Motor neuron (in vitro differentiated cells): ENCODE data around the gene CRYBG2. TPM values are rescaled to one million over a fixed set of nuclear protein-coding genes. Genes with fewer than 3 reads are reported as not detected.
A peak's percentile ranks its signal among the peaks of the same experiment; 100 is the strongest.

Source experiments
- ATAC-seq, 8 experiments: fragments of 200-7000 bp; cut with Tn5 transposase; replicated peaks in 6 of 8; 2 replicates each; pipeline ENCODE4 v1.8.0; 2021; ENCODE audit warnings: mild to moderate bottlenecking in 8 of 8, moderate library complexity in 8 of 8
- H3K27ac ChIP-seq, 2 donors: fragments of 250-450 bp; sonication (Bioruptor Pico); 2 replicates each; pipeline ENCODE4 v1.9.0; 2021; ENCODE audit warnings: antibody characterized with exemption in 2 of 2, mild to moderate bottlenecking in 2 of 2, moderate library complexity in 1 of 2
- H3K4me1 ChIP-seq, 2 donors: fragments of 250-450 bp; sonication (Bioruptor Pico); replicated peaks in 1 of 2; 2 replicates each; pipeline ENCODE4 v1.6.1; 2021; ENCODE audit warnings: antibody characterized with exemption in 2 of 2, mild to moderate bottlenecking in 2 of 2, moderate library complexity in 1 of 2
- H3K4me3 ChIP-seq, 5 donors: fragments of 250-450 bp; sonication (Bioruptor Pico); 2 replicates each; pipeline ENCODE4 v1.9.0; 2021; ENCODE audit warnings: antibody characterized with exemption in 5 of 5, mild to moderate bottlenecking in 5 of 5, moderate library complexity in 4 of 5
- WGBS, 10 experiments: fragments of 450-650 bp; shearing (Covaris generic); methylation state at CpG; one replicate each; pipeline ENCODE4 v1.0.0; 2022; 5-methylcytosine and 5-hydroxymethylcytosine counted together
- in situ Hi-C, 9 experiments: fragments of 400-800 bp; cut with MboI; loops; one replicate each; pipeline ENCODE4 v1.15.0; 2021; ENCODE audit warnings: low sequenced_read_pairs in 9 of 9, low pct_unique_long_range_greater_than_20kb in 2 of 9; ENCODE audit not compliant: unreplicated experiment in 9 of 9
- total RNA-seq, 8 experiments: library from RNA; unstranded; fragments of 300-600 nt; gene quantifications; 2 replicates each; pipeline versions ENCODE4 v1.2.3 to v1.2.4, GENCODE V29; 2022

CRYBG2 gene
- total RNA-seq, 8 experiments from 2014 or later: 0.25 to 3.5 (median 2.1) TPM

DNA sequence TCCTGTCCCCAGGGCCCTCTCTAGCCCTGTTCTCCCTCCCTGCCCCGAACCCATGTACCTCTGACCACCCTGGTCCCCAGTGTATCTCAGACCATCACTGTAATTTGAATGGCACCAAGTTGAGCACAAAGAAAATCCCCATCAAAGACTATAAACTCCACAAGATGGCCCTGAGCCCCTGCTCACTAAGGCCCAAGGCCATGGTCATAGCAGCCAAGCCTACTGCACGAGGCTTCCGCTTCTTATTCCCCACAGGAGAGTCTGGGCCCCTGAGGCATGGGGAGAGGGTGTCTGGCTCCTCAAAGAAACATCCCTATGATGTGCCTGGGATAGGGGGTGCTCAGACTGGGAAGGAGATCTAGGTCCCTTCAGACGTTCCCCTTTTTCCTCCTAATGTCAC, 14.1 kb upstream of the CRYBG2 start:
- no peak overlapping the region for H3K27ac ChIP-seq
- 33 to 72% (median 53%) methylated on average over 1 to 4 of the region's 4 CpGs; no CpG with 5 or more reads in 4 of the 10 experiments for WGBS, 10 experiments
- in situ Hi-C loops: no loop called here
- no peak for ATAC-seq
- no peak overlapping the region for H3K4me3 ChIP-seq
- no peaks in the 10 kb centered on the region for H3K4me1 ChIP-seq

DNA sequence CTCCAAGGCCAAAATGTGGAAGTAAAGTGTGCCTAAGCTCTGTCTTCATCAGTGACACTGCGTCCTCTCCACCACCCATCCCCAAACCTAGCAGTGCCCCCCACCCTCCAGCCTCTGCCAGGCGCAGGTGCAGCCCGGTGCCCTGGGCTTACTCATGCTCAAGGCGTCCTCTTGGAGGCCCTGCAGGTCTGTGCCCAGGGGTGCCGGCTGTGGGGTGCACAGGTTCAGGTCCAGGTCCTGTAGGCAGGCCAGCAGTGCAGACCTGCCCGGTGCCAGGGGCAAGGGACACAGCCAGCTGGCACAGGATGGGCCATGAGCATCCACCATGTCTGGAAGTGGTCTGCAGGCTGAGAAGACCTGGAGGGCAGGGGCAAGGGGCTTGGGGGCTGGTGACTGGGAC, 13.5 kb upstream of the CRYBG2 start:
- peak in 2 of 8 experiments; percentile 14 to 18 for ATAC-seq
- in situ Hi-C loops: no loop called here
- no peak overlapping the region for H3K4me3 ChIP-seq
- 80 to 100% (median 93%) methylated on average over 1 to 3 of the region's 6 CpGs; no CpG with 5 or more reads in 7 of the 10 experiments for WGBS, 10 experiments
- no peak overlapping the region for H3K27ac ChIP-seq
- no peaks in the 10 kb centered on the region for H3K4me1 ChIP-seq

DNA sequence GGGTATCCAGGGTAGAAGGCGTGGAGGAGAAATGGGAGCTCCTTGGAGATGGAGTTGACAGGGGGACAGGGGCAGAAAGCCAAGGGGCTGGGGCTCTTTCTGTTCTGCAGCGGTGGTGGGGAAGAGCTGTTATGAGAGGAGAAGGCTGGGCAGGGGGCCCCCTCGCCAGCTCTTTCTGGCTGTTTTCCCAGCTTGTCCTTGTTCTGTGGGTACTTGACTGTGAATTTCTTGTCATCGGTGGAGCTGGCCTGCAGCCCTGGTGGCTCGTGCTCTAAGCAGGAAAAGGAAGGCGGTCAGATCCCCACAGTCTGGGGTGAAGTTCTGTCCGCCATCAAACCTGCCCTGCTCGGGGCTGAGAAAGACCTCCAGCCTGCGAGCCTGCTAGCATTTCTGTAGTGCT, 11.0 kb upstream of the CRYBG2 start:
- WGBS, 10 experiments: 60 to 87% (median 80%) methylated on average over 1 to 8 of the region's 9 CpGs; no CpG with 5 or more reads in 5 of the 10 experiments
- peak in 1 of 8 experiments; percentile 17 for ATAC-seq
- in situ Hi-C loops: no loop called here
- peaks cover 2 to 5% of the 10 kb centered on the region in 2 donors for H3K4me1 ChIP-seq
- no peak overlapping the region for H3K4me3 ChIP-seq
- no peak overlapping the region for H3K27ac ChIP-seq

DNA sequence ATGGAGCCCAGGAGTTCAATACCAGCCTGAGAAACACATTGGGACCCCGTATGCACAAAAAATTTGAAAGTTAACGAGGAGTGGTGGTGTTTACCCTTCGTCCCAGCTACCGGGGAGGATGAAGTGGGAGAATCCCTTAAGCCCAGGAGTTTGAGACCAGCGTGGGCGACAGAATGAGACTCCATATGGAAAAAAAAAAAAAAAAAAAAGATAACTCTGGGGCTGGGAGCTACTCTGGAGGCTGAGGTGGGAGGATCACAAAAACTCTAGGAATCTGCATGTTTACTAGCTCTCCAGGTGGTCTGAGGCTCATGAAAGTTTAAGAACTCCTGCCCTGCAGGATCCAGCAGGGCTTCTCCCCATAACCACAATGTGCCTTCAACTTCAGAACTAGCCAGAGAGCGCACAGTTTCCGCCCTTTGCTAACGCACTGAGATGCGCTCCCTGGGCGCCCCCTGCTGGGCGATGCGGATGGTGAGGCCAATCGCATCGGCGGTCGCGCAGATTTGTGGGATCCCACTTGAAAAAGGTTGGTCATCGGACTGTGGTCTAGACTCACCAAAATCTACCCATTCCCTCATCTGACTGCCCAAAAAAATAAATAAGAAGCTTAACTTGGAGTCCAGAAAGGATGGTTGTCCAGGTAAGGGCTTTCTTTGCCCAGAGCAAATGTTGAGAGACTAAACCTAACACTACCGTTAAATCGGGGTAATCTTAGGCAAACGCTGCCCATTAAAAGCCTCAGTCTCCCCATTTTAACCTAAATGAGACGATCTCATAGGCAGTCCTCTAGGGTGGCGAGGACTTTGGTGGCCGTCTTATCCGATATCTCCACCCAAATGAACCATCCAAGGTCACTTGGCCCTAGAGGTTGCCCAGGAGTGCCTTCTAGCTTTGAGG, 9.9 kb upstream of the CRYBG2 start:
- H3K4me1 ChIP-seq: peaks cover 4 to 7% of the 10 kb centered on the region in 2 donors
- no peak overlapping the region for H3K4me3 ChIP-seq
- ATAC-seq: peak; percentile 45 to 90 (median 70)
- no peak overlapping the region for H3K27ac ChIP-seq
- 17 to 100% (median 68%) methylated on average over 2 to 23 of the region's 26 CpGs; no CpG with 5 or more reads in 1 of the 10 experiments for WGBS, 10 experiments
- in situ Hi-C loops: no loop called here

DNA sequence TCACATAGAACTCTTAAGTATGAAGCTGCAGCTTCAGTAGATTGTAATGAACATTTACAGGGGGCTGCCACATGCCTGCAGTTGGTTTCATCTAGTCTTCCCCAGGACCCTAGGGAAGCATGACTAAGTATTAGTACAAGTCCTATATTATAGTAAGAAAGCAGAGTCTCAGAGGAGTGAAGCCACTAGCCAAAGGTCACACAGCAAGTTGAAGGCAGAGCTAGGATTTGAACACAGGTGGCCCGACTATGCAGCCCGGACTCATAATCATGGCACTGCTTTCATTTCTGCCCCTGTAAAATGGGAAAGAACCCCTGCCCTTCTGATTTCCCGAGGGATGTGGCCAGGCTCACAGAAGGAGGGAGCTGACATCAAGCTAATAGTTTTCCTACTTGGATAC, 8.4 kb upstream of the CRYBG2 start:
- Histone ChIP-seq H3K27ac (no peak overlapping the region), H3K4me3 (no peak overlapping the region), H3K4me1 (peaks cover 4 to 7% of the 10 kb centered on the region in 2 donors)
- ATAC-seq: no peak
- in situ Hi-C loops: no loop called here
- 43 to 100% (median 88%) methylated on average over 1 to 3 of the region's 3 CpGs; no CpG with 5 or more reads in 4 of the 10 experiments for WGBS, 10 experiments

DNA sequence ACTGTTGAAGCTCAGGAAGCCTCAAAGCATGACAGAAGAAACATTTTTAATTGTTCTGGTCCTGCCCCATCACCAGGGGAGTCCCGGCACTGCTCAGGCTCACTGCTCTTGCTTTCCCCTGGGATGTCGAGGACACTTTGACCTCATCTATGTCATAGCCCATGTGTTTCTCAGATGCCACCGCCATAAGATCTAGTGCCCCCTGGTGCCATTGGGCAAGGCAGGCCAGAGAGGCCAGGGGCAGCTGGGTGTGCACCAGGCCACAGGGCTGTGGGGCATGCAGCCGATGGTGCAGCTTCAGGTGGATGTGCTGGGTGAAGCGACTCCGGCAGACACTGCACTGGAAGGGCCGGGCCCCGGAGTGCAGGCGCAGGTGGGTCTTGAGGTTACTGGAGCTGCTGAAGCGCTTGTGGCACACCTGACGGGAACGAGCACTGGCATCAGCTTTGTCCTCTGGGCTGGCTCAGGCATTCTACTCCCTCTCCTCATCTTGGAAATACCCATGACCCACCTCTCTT, 7.7 kb upstream of the CRYBG2 start:
- Histone ChIP-seq H3K27ac (no peak overlapping the region), H3K4me3 (no peak overlapping the region), H3K4me1 (peaks cover 4 to 7% of the 10 kb centered on the region in 2 donors)
- in situ Hi-C loops: no loop called here
- 60 to 100% (median 92%) methylated on average over 1 to 7 of the region's 12 CpGs; no CpG with 5 or more reads in 2 of the 10 experiments for WGBS, 10 experiments
- no peak for ATAC-seq

DNA sequence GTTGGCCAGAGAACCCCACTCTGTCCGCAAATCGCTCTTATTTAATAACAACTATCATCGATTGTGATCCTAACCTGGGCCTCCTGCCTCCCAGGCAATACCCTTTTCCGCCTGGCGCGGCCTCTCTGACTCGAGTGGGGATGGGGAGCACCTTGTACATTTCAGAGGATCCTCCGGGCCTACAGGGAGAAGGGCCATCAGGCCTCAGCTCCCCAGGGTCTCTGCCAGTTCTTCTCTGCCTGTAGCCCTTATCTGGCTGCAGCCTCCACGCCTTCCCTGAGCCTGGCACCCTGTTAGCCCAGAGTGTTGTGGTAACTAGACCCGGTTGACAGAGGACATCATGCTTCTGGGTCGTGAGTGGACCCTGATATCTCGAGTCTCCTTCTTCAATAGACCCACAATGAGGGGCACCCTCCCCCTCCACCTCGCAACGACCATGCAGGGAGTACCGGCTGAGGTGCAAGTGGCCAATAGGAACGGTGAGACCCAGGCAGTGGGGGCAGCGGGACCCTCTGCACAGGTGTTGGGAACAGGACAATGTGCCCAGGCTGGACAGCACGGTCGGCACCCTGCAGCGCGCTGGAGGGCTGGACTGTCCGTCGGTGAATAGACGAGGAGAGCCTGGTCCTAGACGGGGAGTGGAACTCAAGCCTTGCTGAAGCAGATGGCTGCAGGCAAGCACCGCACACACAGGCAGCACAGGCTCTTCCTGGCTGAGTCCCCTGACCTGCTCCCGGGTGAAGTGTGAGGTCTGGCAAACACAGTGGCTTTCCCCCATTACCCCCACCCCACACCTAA, 7.1 kb upstream of the CRYBG2 start:
- Histone ChIP-seq H3K4me1 (peaks cover 4 to 7% of the 10 kb centered on the region in 2 donors), H3K4me3 (no peak overlapping the region), H3K27ac (no peak overlapping the region)
- 60 to 85% (median 75%) methylated on average over 1 to 20 of the region's 27 CpGs; no CpG with 5 or more reads in 4 of the 10 experiments for WGBS, 10 experiments
- ATAC-seq: peak in 3 of 8 experiments; percentile 2 to 8 (median 5)
- in situ Hi-C loops: no loop called here

DNA sequence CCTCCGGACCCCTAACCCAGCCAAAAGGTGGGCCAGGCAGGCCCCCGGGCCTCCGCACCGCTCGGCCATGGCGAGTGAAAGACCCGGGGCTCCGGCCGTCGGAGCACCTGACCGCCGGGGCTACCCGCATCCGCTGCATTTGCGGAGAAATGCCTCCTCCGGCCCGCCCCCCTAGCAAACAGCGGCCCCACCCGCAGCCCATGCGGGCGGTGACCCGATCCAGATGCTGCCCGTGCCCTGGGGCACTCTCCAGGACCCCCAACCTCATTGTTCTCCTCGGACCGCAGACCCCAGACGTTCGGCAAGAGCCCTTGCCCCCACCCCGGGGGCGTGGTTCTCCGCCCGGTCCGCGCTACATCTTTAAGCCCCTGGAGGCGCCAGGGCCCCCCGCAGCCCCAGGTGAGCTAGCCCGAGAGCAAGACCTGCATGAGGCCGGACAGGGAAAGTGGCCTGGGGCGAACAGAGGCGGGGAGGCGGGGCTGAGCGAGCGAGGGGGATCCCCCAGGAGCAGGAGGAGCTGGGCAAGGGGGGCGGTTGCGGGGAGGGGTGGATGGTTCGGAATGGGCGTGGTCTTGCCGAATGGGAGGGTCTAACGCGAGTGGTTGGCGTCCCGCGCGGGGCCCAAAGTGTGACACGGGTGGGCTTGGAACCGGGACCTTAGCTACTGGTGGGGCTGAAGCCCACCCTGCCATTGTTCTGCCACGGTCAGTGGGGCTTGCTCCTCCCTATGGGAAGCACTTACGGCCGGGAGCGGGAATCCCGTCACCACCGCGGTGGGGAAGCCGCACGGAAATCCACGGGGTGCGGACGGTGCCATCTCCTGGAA, 6.3 kb upstream of the CRYBG2 start:
- Histone ChIP-seq H3K27ac (no peak overlapping the region), H3K4me1 (peaks cover 11 to 14% of the 10 kb centered on the region in 2 donors), H3K4me3 (peak overlapping the region in 1 of 5 donors; percentile 15)
- ATAC-seq: peak in 6 of 8 experiments; percentile 17 to 38 (median 24)
- 0 to 59% (median 49%) methylated on average over 1 to 13 of the region's 67 CpGs; no CpG with 5 or more reads in 7 of the 10 experiments for WGBS, 10 experiments
- in situ Hi-C loops: no loop called here

DNA sequence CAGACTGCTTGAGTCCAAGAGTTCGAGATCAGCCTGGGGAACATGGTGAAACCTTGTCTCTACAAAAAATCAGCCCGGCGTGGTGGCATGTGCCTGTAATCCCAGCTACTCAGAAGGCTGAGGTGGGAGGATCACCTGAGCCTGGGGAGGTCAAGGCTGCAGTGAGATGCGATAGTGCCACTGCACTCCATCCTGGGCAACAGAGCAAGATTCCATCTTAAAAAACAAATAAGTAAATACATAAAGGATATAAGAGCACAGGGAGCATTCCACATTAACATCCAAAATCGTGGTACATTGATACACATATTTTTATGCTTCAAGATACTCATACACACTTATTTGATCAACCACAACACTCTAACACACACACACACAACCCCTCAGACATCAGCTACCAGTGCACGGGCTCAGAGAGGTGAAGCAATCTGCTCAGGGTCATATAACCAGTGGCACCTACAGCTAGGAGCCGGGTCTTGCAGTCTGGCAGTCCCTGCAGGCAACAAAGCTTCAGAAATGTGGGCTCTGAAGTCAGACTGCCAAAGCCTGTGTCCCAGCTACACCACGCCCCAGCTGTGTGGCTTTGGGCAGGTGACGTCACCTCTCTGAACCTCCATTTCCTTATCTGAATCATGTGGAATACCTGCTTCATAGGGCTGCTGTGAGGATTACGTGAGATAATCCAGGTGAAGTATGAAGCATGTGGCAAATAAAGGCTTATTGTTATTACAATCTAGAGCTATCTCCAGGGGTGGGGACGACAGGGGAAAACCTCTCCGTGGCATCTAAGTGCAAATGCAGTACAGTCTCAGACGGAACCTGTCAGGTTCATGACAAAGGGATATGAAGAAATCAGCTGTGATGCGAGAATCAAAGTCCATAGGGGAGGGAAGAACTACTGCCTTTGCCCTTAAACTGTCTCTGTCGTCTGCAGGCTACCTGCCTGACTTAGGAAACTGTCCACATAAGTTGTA, 4.8 kb upstream of the CRYBG2 start:
- 30 to 100% (median 68%) methylated on average over 1 to 13 of the region's 15 CpGs; no CpG with 5 or more reads in 1 of the 10 experiments for WGBS, 10 experiments
- no peak overlapping the region for H3K4me3 ChIP-seq
- in situ Hi-C loops: no loop called here
- no peak overlapping the region for H3K27ac ChIP-seq
- peaks cover 11 to 16% of the 10 kb centered on the region in 2 donors for H3K4me1 ChIP-seq
- ATAC-seq: peak in 2 of 8 experiments; percentile 12 to 14

DNA sequence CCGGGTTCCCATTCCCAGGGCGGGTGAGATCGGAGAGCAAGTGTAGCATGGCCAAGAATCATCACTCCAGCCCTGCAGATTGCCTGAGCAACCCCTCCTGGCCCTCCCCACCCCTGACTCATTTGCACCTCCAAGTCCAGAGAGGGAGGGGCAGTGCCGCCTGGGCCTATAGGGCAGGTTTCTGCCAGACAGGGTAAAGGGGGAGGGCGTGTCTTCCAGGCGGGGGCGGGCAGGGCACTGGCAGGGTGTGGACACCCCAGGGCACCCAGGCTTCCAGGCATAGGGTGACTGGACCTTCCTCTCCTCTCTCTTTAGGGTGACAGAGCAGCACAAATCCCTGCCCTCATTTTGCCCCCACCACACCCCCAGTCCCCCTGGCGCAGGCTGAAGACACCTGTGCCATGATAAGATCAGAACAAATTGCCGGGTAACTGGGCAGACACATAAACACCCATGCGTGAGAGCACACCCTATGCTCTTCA, 3.2 kb upstream of the CRYBG2 start:
- Histone ChIP-seq H3K27ac (no peak overlapping the region), H3K4me1 (peaks cover 12 to 18% of the 10 kb centered on the region in 2 donors), H3K4me3 (no peak overlapping the region)
- WGBS, 10 experiments: 0 to 100% (median 76%) methylated on average over 1 to 2 of the region's 10 CpGs; no CpG with 5 or more reads in 5 of the 10 experiments
- peak in 2 of 8 experiments; percentile 37 to 71 for ATAC-seq
- in situ Hi-C loops: no loop called here

DNA sequence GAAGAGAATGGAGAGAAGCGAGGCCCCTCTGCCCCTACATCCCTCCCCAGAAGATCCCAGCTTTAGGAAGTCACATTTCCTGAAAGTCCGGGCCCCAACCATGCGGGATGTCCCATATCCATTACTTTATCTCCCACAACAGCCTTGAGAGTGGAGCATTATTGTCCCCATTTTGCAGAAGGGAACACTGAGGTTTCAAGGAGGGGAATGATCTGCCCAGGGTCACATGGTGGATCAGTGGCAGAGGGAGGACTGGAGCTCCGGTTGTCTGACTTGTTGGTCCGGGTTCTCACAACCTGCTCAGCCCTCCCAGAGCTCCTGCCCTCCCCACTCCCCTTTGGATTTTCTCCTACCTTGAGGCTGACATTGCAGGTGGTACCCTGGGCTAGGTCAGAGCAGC, 2.2 kb upstream of the CRYBG2 start:
- WGBS, 10 experiments: 58 to 100% (median 83%) methylated on average over 1 to 5 of the region's 5 CpGs; no CpG with 5 or more reads in 4 of the 10 experiments
- Histone ChIP-seq H3K27ac (no peak overlapping the region), H3K4me3 (no peak overlapping the region), H3K4me1 (peaks cover 23 to 29% of the 10 kb centered on the region in 2 donors)
- ATAC-seq: no peak
- in situ Hi-C loops: no loop called here
